CD4-positive, CD25-positive, alpha-beta regulatory T cell (primary cell): ENCODE results near the gene KBTBD4. TPM values are rescaled to one million over a fixed set of nuclear protein-coding genes. Genes with fewer than 3 reads are reported as not detected.

ENCODE experiments used
- polyA plus RNA-seq, 4 donors: library from polyadenylated mRNA; unstranded; fragments of 300-500 nt; fragmentation: Illumina TruSeq; gene quantifications; one replicate each; pipeline ENCODE4 v1.2.3, GENCODE V29; 2021
- total RNA-seq: library from RNA; stranded (reverse); gene quantifications from one replicate; pipeline ENCODE4 v1.2.3, GENCODE V29; 2022

KBTBD4 gene
- total and polyA plus RNA-seq, 5 donors from 2014 or later = 23.7 to 54.4 (median 49.3) TPM

Other genes starting within 250 kb of the KBTBD4 start
- not detected for gene MYBPC3, start 226.3 kb downstream of the KBTBD4 start, total RNA-seq
- not detected for gene MYBPC3, start 226.3 kb downstream of the KBTBD4 start, polyA plus RNA-seq
- gene SPI1, start 200.4 kb downstream of the KBTBD4 start, total RNA-seq = 0.57 TPM
- under 1 TPM in 2 of 4 donors, not detected in 2; 0.13 to 0.41 TPM for gene SPI1, start 200.4 kb downstream of the KBTBD4 start, polyA plus RNA-seq
- 30.4 TPM for gene SLC39A13, start 170.4 kb downstream of the KBTBD4 start, total RNA-seq
- gene SLC39A13, start 170.4 kb downstream of the KBTBD4 start, polyA plus RNA-seq = 10 to 100 TPM; 21.9 to 32.8 (median 23.3) TPM
- 58.9 TPM for gene PSMC3, start 152.5 kb downstream of the KBTBD4 start, total RNA-seq
- 100 to 1,000 TPM; 102 to 153 (median 120) TPM for gene PSMC3, start 152.5 kb downstream of the KBTBD4 start, polyA plus RNA-seq
- 1.7 TPM for gene RAPSN, start 129.8 kb downstream of the KBTBD4 start, total RNA-seq
- gene RAPSN, start 129.8 kb downstream of the KBTBD4 start, polyA plus RNA-seq = not detected
- 124 TPM for gene CELF1, start 25.8 kb downstream of the KBTBD4 start, total RNA-seq
- gene CELF1, start 25.8 kb downstream of the KBTBD4 start, polyA plus RNA-seq = 10 to 100 TPM; 30.8 to 61.2 (median 47.9) TPM
- gene PTPMT1, start 13.4 kb downstream of the KBTBD4 start, total RNA-seq = 19.5 TPM
- gene PTPMT1, start 13.4 kb downstream of the KBTBD4 start, polyA plus RNA-seq = 10 to 100 TPM; 50.7 to 86.1 (median 76.1) TPM
- gene NDUFS3, start 104 bp upstream of the KBTBD4 start, total RNA-seq = 70.6 TPM
- 100 to 1,000 TPM; 112 to 129 (median 121) TPM for gene NDUFS3, start 104 bp upstream of the KBTBD4 start, polyA plus RNA-seq
- 0.27 TPM for gene FAM180B, start 7.7 kb upstream of the KBTBD4 start, total RNA-seq
- gene FAM180B, start 7.7 kb upstream of the KBTBD4 start, polyA plus RNA-seq = not detected
- 1.3 TPM for gene C1QTNF4, start 15.4 kb upstream of the KBTBD4 start, total RNA-seq
- gene C1QTNF4, start 15.4 kb upstream of the KBTBD4 start, polyA plus RNA-seq = under 1 TPM in 1 of 4 donors, not detected in 3; 0.16 TPM
- gene MTCH2, start 63.6 kb upstream of the KBTBD4 start, total RNA-seq = 21.5 TPM
- gene MTCH2, start 63.6 kb upstream of the KBTBD4 start, polyA plus RNA-seq = 10 to 100 TPM; 50.2 to 95.9 (median 65.8) TPM
- 11.0 TPM for gene AGBL2, start 136.4 kb upstream of the KBTBD4 start, total RNA-seq
- gene AGBL2, start 136.4 kb upstream of the KBTBD4 start, polyA plus RNA-seq = 1 to 10 TPM in 1 of 4 donors, under 1 TPM in 3; 0.72 to 1.3 (median 0.91) TPM
- gene FNBP4, start 188.4 kb upstream of the KBTBD4 start, total RNA-seq = 282 TPM
- 10 to 100 TPM; 27.7 to 43.9 (median 35.6) TPM for gene FNBP4, start 188.4 kb upstream of the KBTBD4 start, polyA plus RNA-seq